Right atrium auricular region (tissue), 2 donors: ENCODE data around the gene SPINK9. TPM values are rescaled to one million over a fixed set of nuclear protein-coding genes. Genes with fewer than 3 reads are reported as not detected.
A peak's percentile ranks its signal among the peaks of the same experiment; 100 is the strongest.

ENCODE experiments used
- DNase-seq: peaks from one replicate; pipeline ENCODE4 v3.0.0-alpha.2; 2019; ENCODE audit warnings: low spot score
- H3K27ac ChIP-seq, 2 donors: fragments of 200-600 bp; sonication (generic); 1 replicate in 1 of 2; 2 replicates in 1 of 2; pipeline ENCODE4 v1.5.1; 2016 to 2019
- H3K27me3 ChIP-seq, 2 donors: fragments of 200-600 bp; sonication (generic); one replicate each; pipeline versions ENCODE4 v1.5.1 to v1.6.0; 2017 to 2019
- H3K36me3 ChIP-seq: fragments of 200-600 bp; sonication (generic); one replicate; pipeline ENCODE4 v1.5.1; 2016
- H3K4me1 ChIP-seq, 2 donors: fragments of 200-600 bp; sonication (generic); one replicate each; pipeline versions ENCODE4 v1.5.1 to v1.6.0; 2017 to 2019
- H3K4me3 ChIP-seq, 2 donors: fragments of 200-600 bp; sonication (generic); 1 replicate in 1 of 2; 2 replicates in 1 of 2; pipeline ENCODE4 v1.5.1; 2017 to 2019; ENCODE audit warnings: mild to moderate bottlenecking in 1 of 2, moderate library complexity in 1 of 2
- H3K9me3 ChIP-seq, 2 donors: fragments of 200-600 bp; sonication (generic); one replicate each; pipeline ENCODE4 v1.5.1; 2019
- total RNA-seq, 2 donors: library from RNA; depleted of rRNA; stranded (reverse); fragments of >200 nt; gene quantifications; one replicate each; pipeline ENCODE4 v1.1.0, GENCODE V29; 2016
- TF ChIP-seq, protein P1 (sequence below), 2 donors: fragments of 200-600 bp; sonication (generic); IDR thresholded peaks; one replicate each; pipeline ENCODE4 v1.5.1; 2019; ENCODE audit warnings: antibody characterized with exemption in 2 of 2

The SPINK9 gene
- total RNA-seq, 2 donors from 2014 or later, result not detected

GRCh38 chr5:148382961-148383360 lies 47.6 kb downstream of the SPINK9 start:
- Histone ChIP-seq H3K27me3 (no peaks in the 10 kb centered on the region), H3K4me1 (peaks cover 0 to 32% of the 10 kb centered on the region in 2 donors), H3K4me3 (peak overlapping the region; percentile 85 to 88), H3K9me3 (no peaks in the 10 kb centered on the region), H3K27ac (peak overlapping the region; percentile 92 to 93), H3K36me3 (no peaks in the 10 kb centered on the region)
- DNase-seq, result no peak
- TF ChIP-seq, protein P1, sequence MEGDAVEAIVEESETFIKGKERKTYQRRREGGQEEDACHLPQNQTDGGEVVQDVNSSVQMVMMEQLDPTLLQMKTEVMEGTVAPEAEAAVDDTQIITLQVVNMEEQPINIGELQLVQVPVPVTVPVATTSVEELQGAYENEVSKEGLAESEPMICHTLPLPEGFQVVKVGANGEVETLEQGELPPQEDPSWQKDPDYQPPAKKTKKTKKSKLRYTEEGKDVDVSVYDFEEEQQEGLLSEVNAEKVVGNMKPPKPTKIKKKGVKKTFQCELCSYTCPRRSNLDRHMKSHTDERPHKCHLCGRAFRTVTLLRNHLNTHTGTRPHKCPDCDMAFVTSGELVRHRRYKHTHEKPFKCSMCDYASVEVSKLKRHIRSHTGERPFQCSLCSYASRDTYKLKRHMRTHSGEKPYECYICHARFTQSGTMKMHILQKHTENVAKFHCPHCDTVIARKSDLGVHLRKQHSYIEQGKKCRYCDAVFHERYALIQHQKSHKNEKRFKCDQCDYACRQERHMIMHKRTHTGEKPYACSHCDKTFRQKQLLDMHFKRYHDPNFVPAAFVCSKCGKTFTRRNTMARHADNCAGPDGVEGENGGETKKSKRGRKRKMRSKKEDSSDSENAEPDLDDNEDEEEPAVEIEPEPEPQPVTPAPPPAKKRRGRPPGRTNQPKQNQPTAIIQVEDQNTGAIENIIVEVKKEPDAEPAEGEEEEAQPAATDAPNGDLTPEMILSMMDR (IDR thresholded peaks at IDR 0.05), result no peak

- H3K27me3 ChIP-seq, result no peaks in the 10 kb centered on the region
- TF ChIP-seq, protein P1 (IDR thresholded peaks at IDR 0.05), result peak in 1 of 2 donors; percentile 33
- no peaks in the 10 kb centered on the region for H3K9me3 ChIP-seq
- peak; percentile 98 for DNase-seq
- H3K4me1 ChIP-seq, result peaks cover 0 to 32% of the 10 kb centered on the region in 2 donors
- peak within 1 kb of the TSS; percentile 85 to 88 for H3K4me3 ChIP-seq
- H3K27ac ChIP-seq, result peak within 1 kb of the TSS; percentile 92 to 93
- no peaks in the 10 kb centered on the region for H3K36me3 ChIP-seq
These were observed 48.4 kb downstream of the SPINK9 start, which contains the start of gene FBXO38 for GRCh38 chr5:148383564-148384379. Gene FBXO38, plus strand, starts transcription at chr5:148383958. Its CDS starts 10,819 bp downstream, at chr5:148394777.

- H3K36me3 ChIP-seq, result no peaks in the 10 kb centered on the region
These were observed 49.0 kb downstream of the SPINK9 start for GRCh38 chr5:148384380-148384737.

GRCh38 chr5:148385094-148385493 lies 49.7 kb downstream of the SPINK9 start:
- Histone ChIP-seq H3K27ac (peak overlapping the region in 1 of 2 donors; percentile 92), H3K4me3 (peak overlapping the region in 1 of 2 donors; percentile 88), H3K27me3 (no peaks in the 10 kb centered on the region), H3K36me3 (no peaks in the 10 kb centered on the region), H3K4me1 (peaks cover 0 to 40% of the 10 kb centered on the region in 2 donors), H3K9me3 (no peaks in the 10 kb centered on the region)
- TF ChIP-seq, protein P1 (IDR thresholded peaks at IDR 0.05), result no peak
- DNase-seq, result no peak

More at GRCh38 chr5:148384380-148384737, 49.0 kb downstream of the SPINK9 start:
- Histone ChIP-seq H3K4me1 (peaks cover 0 to 37% of the 10 kb centered on the region in 2 donors), H3K27me3 (no peaks in the 10 kb centered on the region), H3K9me3 (no peaks in the 10 kb centered on the region), H3K27ac (peak overlapping the region; percentile 92 to 93), H3K4me3 (peak overlapping the region; percentile 85 to 88)
- TF ChIP-seq, protein P1 (IDR thresholded peaks at IDR 0.05), result no peak
- no peak for DNase-seq

DNA sequence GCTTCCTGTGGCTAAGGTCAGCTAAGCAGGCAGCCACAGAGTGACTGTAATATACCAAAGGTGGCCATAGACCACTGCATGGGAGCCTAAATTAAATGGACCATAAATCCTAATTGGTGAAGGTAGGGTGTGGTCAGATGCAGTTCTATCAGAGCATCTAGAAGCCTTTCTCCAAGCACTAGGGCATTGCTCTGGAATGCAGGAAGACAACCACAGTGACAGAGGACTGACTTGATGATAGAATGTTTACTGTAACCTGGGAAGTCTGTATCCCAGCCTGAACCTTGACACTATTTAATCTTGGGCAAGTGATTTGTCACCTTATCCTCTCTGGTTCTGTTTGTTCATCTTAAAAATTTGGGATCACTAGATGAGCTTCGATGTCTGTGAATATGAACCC lies 50.7 kb downstream of the SPINK9 start:
- DNase-seq, result no peak
- Histone ChIP-seq H3K36me3 (no peaks in the 10 kb centered on the region), H3K27ac (no peak overlapping the region), H3K4me3 (no peak overlapping the region), H3K9me3 (no peaks in the 10 kb centered on the region), H3K4me1 (peaks cover 0 to 45% of the 10 kb centered on the region in 2 donors), H3K27me3 (no peaks in the 10 kb centered on the region)
- TF ChIP-seq, protein P1 (IDR thresholded peaks at IDR 0.05), result no peak
